Right forelimb (tissue), 1 donor: ENCODE results near the gene WHRN.

Experiments used
- DNase-seq: peaks from one replicate; pipeline ENCODE4 v3.0.0-alpha.2; 2018

Gene WHRN

GRCh38 chr9:114357911-114358328 is 147.4 kb downstream of the WHRN start:
- DNase-seq: no peak

GRCh38 chr9:114357360-114357759 is 147.9 kb downstream of the WHRN start:
- DNase-seq: no peak

GRCh38 chr9:114356792-114357191 is 148.5 kb downstream of the WHRN start:
- DNase-seq: no peak

DNA sequence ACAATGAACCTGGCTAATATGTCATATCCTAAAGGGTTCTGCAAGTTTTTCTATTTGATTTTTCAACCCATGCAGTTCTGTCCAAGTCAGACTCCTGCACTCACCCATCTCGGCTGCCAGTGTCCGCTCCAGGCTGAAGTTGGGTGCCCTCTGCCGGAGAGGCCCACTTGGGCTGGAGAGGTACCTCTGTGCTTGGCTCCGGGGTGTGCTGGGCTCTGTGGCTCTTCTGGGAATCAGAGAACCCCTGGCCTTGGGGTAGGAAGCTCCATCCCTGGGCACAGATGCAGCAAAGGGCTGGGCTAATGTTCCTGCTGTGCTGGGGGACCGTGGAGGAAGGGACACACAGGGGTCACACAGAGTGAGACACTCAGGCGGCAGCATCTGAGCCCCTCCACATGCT is 149.5 kb downstream of the WHRN start:
- no peak for DNase-seq
